MM.1S (cell line): ENCODE data around the gene PSD.

Source experiments
- DNase-seq: peaks from one replicate; pipeline ENCODE4 v3.0.0-alpha.2; 2015
- H2AFZ ChIP-seq: fragments of 300-600 bp; sonication (generic); 2 replicates; pipeline ENCODE4 v1.6.0; 2016; ENCODE audit warnings: antibody characterized with exemption, low read length
- H3F3A ChIP-seq: fragments of 300-600 bp; sonication (generic); 2 replicates; pipeline ENCODE4 v1.6.1; 2016; ENCODE audit warnings: mild to moderate bottlenecking, antibody characterized with exemption, low read length, moderate library complexity, mixed read lengths; ENCODE audit not compliant: insufficient read depth
- H3K27ac ChIP-seq: fragments of 300-600 bp; sonication (generic); 2 replicates; pipeline ENCODE4 v1.5.1; 2016; ENCODE audit warnings: mild to moderate bottlenecking, low read length
- H3K27me3 ChIP-seq: fragments of 300-600 bp; sonication (generic); replicated peaks from 2 replicates; pipeline ENCODE4 v1.6.0; 2016; ENCODE audit warnings: low read length; ENCODE audit not compliant: insufficient read depth
- H3K36me3 ChIP-seq: fragments of 300-600 bp; sonication (generic); replicated peaks from 2 replicates; pipeline ENCODE4 v1.6.1; 2016; ENCODE audit warnings: mild to moderate bottlenecking, low read length, mixed read lengths; ENCODE audit not compliant: insufficient read depth
- H3K4me1 ChIP-seq: fragments of 300-600 bp; sonication (generic); 2 replicates; pipeline ENCODE4 v1.6.1; 2016; ENCODE audit warnings: low read length, mixed read lengths
- H3K4me2 ChIP-seq: fragments of 300-600 bp; sonication (generic); 2 replicates; pipeline ENCODE4 v1.6.0; 2016; ENCODE audit warnings: low read depth, low read length
- H3K4me3 ChIP-seq: fragments of 300-600 bp; sonication (generic); 2 replicates; pipeline ENCODE4 v1.5.1; 2016; ENCODE audit warnings: low read length, mixed read lengths
- H3K79me2 ChIP-seq: fragments of 300-600 bp; sonication (generic); 2 replicates; pipeline ENCODE4 v1.6.1; 2016; ENCODE audit warnings: mixed run types, low read length, mixed read lengths
- H3K9ac ChIP-seq: fragments of 300-600 bp; sonication (generic); 2 replicates; pipeline ENCODE4 v1.6.1; 2016; ENCODE audit warnings: low read length, mixed read lengths
- H3K9me2 ChIP-seq: fragments of 300-600 bp; sonication (generic); replicated peaks from 2 replicates; pipeline ENCODE4 v1.6.1; 2016; ENCODE audit warnings: mild to moderate bottlenecking, low read length, mixed read lengths; ENCODE audit not compliant: insufficient read depth
- H3K9me3 ChIP-seq: fragments of 300-600 bp; sonication (generic); replicated peaks from 2 replicates; pipeline ENCODE4 v1.6.1; 2016; ENCODE audit warnings: mild to moderate bottlenecking, low read length, mixed read lengths; ENCODE audit not compliant: insufficient read depth
- H4K20me1 ChIP-seq: fragments of 300-600 bp; sonication (generic); 2 replicates; pipeline ENCODE4 v1.6.1; 2016; ENCODE audit warnings: mild to moderate bottlenecking, low read length, moderate library complexity, mixed read lengths; ENCODE audit not compliant: insufficient read depth
- EZH2 ChIP-seq: fragments of 300-600 bp; sonication (generic); optimal IDR thresholded peaks from 2 replicates; pipeline ENCODE3; 2017; ENCODE audit warnings: low read depth, mild to moderate bottlenecking, antibody characterized with exemption, low read length, mixed read lengths
- EZH2phosphoT487 ChIP-seq: fragments of 300-600 bp; sonication (generic); IDR thresholded peaks from 2 replicates; pipeline ENCODE4 v1.6.1; 2018; ENCODE audit warnings: antibody characterized with exemption, low read length
- TF ChIP-seq, protein P1 (sequence below): fragments of 300-600 bp; sonication (generic); IDR thresholded peaks from 2 replicates; pipeline ENCODE4 v1.5.1; 2016; ENCODE audit warnings: antibody characterized with exemption, low read length, mixed read lengths

Gene PSD

GRCh38 chr10:102431452-102432124 lies 13.0 kb upstream of the PSD start:
- peak overlapping the region; percentile 79 for H3K4me2 ChIP-seq
- peak overlapping the region; percentile 86 for H3K9ac ChIP-seq
- peaks cover 16% of the 10 kb centered on the region for H3K79me2 ChIP-seq
- no peaks in the 10 kb centered on the region for H3K9me3 ChIP-seq
- peak overlapping the region; percentile 97 for H3K4me3 ChIP-seq
- no peaks in the 10 kb centered on the region for H3K9me2 ChIP-seq
- TF ChIP-seq EZH2phosphoT487, result no peak
- no peak for TF ChIP-seq EZH2
- TF ChIP-seq, protein P1, sequence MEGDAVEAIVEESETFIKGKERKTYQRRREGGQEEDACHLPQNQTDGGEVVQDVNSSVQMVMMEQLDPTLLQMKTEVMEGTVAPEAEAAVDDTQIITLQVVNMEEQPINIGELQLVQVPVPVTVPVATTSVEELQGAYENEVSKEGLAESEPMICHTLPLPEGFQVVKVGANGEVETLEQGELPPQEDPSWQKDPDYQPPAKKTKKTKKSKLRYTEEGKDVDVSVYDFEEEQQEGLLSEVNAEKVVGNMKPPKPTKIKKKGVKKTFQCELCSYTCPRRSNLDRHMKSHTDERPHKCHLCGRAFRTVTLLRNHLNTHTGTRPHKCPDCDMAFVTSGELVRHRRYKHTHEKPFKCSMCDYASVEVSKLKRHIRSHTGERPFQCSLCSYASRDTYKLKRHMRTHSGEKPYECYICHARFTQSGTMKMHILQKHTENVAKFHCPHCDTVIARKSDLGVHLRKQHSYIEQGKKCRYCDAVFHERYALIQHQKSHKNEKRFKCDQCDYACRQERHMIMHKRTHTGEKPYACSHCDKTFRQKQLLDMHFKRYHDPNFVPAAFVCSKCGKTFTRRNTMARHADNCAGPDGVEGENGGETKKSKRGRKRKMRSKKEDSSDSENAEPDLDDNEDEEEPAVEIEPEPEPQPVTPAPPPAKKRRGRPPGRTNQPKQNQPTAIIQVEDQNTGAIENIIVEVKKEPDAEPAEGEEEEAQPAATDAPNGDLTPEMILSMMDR, result no peak
- H3F3A ChIP-seq, result peaks cover 10% of the 10 kb centered on the region; the same call in 1 of the 2 replicates
- H2AFZ ChIP-seq, result peak overlapping the region; percentile 93
- no peaks in the 10 kb centered on the region for H3K36me3 ChIP-seq
- DNase-seq, result peak; percentile 24
- H3K4me1 ChIP-seq, result peaks cover 11% of the 10 kb centered on the region; the same call in 1 of the 2 replicates
- H3K27ac ChIP-seq, result peak overlapping the region; percentile 15; the same call in 1 of the 2 replicates
- H3K27me3 ChIP-seq, result peaks cover 19% of the 10 kb centered on the region
- H4K20me1 ChIP-seq, result no peaks in the 10 kb centered on the region

DNA sequence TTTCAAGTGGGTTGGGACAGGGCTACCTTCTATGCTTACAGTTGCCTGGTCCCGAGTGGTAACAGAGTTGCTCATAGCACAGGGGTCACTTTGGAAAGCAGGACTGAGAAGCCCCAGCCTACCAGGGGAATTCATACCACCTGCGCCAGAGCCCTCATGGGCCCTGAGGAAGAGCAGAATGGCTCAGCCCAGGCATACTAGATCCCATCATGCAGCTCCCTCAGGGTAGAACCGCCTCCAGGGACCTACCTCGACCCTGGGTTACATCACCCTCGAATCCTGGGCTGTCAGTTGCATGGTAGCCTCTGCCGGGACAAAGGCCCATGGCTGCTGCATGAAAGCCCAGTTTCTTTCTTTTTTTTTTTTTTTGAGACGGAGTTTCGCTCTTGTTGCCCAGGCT lies 10.9 kb upstream of the PSD start:
- TF ChIP-seq EZH2phosphoT487 (no peak), EZH2 (no peak)
- TF ChIP-seq, protein P1, result no peak
- H3K4me1 ChIP-seq, result peaks cover 9% of the 10 kb centered on the region; the same call in 1 of the 2 replicates

DNA sequence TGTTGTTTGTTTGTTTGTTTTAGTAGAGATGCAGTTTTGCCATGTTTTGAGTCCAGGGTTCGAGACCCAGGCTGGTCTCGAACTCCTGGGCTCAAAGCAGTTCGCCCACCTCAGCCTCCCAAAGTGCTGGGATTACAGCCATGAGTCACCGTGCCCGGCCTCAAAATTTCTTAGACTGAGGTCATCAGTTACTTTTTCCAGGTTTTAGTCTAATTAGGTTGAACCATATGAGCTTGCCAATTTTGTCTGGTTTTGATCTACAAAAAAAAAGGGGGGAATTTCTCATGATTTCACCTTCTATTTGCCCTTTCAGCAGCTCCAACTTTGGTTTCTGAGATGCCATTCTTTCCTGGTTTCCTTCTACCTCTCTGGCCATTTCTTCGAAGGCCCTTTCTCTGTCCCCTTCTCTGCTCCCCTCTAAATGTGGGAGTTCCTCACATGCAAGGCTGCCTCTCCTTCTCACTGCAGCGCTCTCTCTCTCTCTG lies 8.3 kb upstream of the PSD start:
- Histone ChIP-seq H3K79me2 (peaks cover 15% of the 10 kb centered on the region), H3K9ac (no peak overlapping the region), H4K20me1 (no peaks in the 10 kb centered on the region), H3K9me2 (no peaks in the 10 kb centered on the region), H3K9me3 (no peaks in the 10 kb centered on the region), H3K4me1 (peaks cover 11% of the 10 kb centered on the region), H3K4me3 (no peak overlapping the region), H2AFZ (no peak overlapping the region), H3F3A (peaks cover 12% of the 10 kb centered on the region), H3K36me3 (no peaks in the 10 kb centered on the region), H3K27me3 (no peaks in the 10 kb centered on the region), H3K27ac (no peak overlapping the region), H3K4me2 (no peak overlapping the region)
- no peak for DNase-seq
- TF ChIP-seq, protein P1, result no peak
- TF ChIP-seq EZH2phosphoT487, result no peak
- TF ChIP-seq EZH2, result no peak

More for the DNA sequence above, 10.9 kb upstream of the PSD start:
- peaks cover 10% of the 10 kb centered on the region; the same call in 1 of the 2 replicates for H3F3A ChIP-seq
- DNase-seq, result no peak
- no peak overlapping the region for H3K4me2 ChIP-seq
- no peak overlapping the region for H3K9ac ChIP-seq
- H3K27ac ChIP-seq, result no peak overlapping the region
- peaks cover 10% of the 10 kb centered on the region for H3K27me3 ChIP-seq
- H3K79me2 ChIP-seq, result peaks cover 16% of the 10 kb centered on the region
- no peak overlapping the region for H2AFZ ChIP-seq
- no peak overlapping the region for H3K4me3 ChIP-seq
- no peaks in the 10 kb centered on the region for H3K9me2 ChIP-seq
- H3K36me3 ChIP-seq, result no peaks in the 10 kb centered on the region
- H3K9me3 ChIP-seq, result no peaks in the 10 kb centered on the region
- H4K20me1 ChIP-seq, result no peaks in the 10 kb centered on the region
